22Rv1 (cell line): Measurements from ENCODE around the gene LRP1-AS.

Source experiments
- ZFX ChIP-seq: fragments of 450-650 bp; IDR thresholded peaks from 2 replicates; pipeline ENCODE4 v1.6.1; 2017; ENCODE audit warnings: antibody characterized with exemption, borderline replicate concordance
- TF ChIP-seq, protein P1 (sequence below): fragments of 450-650 bp; IDR thresholded peaks from 2 replicates; pipeline ENCODE4 v1.5.1; 2017; ENCODE audit warnings: mild to moderate bottlenecking

DNA sequence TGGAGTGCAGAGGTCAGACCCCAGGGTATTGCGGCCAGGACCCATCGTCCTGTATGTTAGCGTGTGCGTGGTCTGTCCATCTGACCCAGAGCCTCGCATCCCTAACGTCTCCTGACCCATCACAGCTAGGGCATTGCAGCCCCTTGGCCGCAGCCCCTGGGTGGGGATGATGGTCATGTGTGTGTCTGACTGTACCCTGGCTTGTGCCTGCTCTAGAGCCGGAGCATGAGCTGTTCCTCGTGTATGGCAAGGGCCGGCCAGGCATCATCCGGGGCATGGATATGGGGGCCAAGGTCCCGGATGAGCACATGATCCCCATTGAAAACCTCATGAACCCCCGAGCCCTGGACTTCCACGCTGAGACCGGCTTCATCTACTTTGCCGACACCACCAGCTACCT lies 10.8 kb upstream of the LRP1-AS start:
- TF ChIP-seq, protein P1, sequence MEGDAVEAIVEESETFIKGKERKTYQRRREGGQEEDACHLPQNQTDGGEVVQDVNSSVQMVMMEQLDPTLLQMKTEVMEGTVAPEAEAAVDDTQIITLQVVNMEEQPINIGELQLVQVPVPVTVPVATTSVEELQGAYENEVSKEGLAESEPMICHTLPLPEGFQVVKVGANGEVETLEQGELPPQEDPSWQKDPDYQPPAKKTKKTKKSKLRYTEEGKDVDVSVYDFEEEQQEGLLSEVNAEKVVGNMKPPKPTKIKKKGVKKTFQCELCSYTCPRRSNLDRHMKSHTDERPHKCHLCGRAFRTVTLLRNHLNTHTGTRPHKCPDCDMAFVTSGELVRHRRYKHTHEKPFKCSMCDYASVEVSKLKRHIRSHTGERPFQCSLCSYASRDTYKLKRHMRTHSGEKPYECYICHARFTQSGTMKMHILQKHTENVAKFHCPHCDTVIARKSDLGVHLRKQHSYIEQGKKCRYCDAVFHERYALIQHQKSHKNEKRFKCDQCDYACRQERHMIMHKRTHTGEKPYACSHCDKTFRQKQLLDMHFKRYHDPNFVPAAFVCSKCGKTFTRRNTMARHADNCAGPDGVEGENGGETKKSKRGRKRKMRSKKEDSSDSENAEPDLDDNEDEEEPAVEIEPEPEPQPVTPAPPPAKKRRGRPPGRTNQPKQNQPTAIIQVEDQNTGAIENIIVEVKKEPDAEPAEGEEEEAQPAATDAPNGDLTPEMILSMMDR: no peak
- no peak for TF ChIP-seq ZFX
